ENCODE results near the gene IDUA. TPM values are rescaled to one million over a fixed set of nuclear protein-coding genes. Genes with fewer than 3 reads are reported as not detected.

IDUA gene
- total and polyA plus RNA-seq, 2 of the 4 experiments (the other 2 are of a cell fraction) = 0.72 to 12.5 TPM

GRCh38 chr4:1010395-1011021, 23.7 kb downstream of the IDUA start:
- Histone ChIP-seq H3K9me1 (ENCODE audit: insufficient read depth, low read length) (peaks cover 4% of the 10 kb centered on the region; the same call in 1 of the 2 replicates), H3K23ac (ENCODE audit: low read depth, low read length) (no peak overlapping the region), H2BK20ac (ENCODE audit: low read depth, low read length) (no peak overlapping the region), H3K4me2 (ENCODE audit: low read depth, low read length) (peak overlapping the region; percentile 99), H4K8ac (ENCODE audit: low read depth in 2 of 2, low read length in 2 of 2) (no peak overlapping the region), H3K4me1 (ENCODE audit: control insufficient read depth, insufficient read depth, low read length) (peaks cover 13% of the 10 kb centered on the region), H3K9me3 (ENCODE audit: control insufficient read depth, insufficient read depth, low read length) (peaks cover 3% of the 10 kb centered on the region), H2BK120ac (ENCODE audit: low read depth, low read length) (no peak overlapping the region), H4K91ac (ENCODE audit: insufficient read depth, low read depth, low read length) (no peak overlapping the region), H2BK5ac (ENCODE audit: low read depth, low read length, poor library complexity, severe bottlenecking) (no peak overlapping the region), H3K4ac (ENCODE audit: low read depth, low read length) (no peak overlapping the region), H2AK5ac (ENCODE audit: low read depth, low read length) (peak overlapping the region; percentile 78; the same call in 1 of the 2 replicates), H3K79me1 (ENCODE audit: low read depth in 1 of 2, low read length in 2 of 2) (peaks cover 0 to 4% of the 10 kb centered on the region in 2 experiments; a peak in 1 of 4 replicates), H2BK15ac (ENCODE audit: low read depth, low read length) (no peak overlapping the region), H2AFZ (replicated peaks; ENCODE audit: low read length, poor library complexity) (peak overlapping the region; percentile 92), H3K36me3 (ENCODE audit: control insufficient read depth, insufficient read depth, low read length) (peaks cover 5% of the 10 kb centered on the region; the same call in 1 of the 2 replicates), H3K4me3 (ENCODE audit: insufficient read depth, low read depth, low read length) (peak overlapping the region; percentile 42), H3K27me3 (ENCODE audit: control insufficient read depth, insufficient read depth, low read length) (peaks cover 23% of the 10 kb centered on the region), H4K5ac (ENCODE audit: low read depth, low read length) (no peak overlapping the region), H2AK9ac (replicated peaks; ENCODE audit: low read depth, low read length, poor library complexity) (peak overlapping the region; percentile 91), H4K20me1 (ENCODE audit: insufficient read depth, low read length) (peaks cover 20% of the 10 kb centered on the region), H3K14ac (replicated peaks; ENCODE audit: low read depth, low read length) (0 out of 2 replicates have a peak overlapping the region, but pooled peaks have one; percentile 60), H3K27ac (ENCODE audit: insufficient read depth, low read length) (no peak overlapping the region), H3K9ac (ENCODE audit: low read depth, low read length) (no peak overlapping the region), H3K18ac (ENCODE audit: low read depth, low read length) (no peak overlapping the region), H3K56ac (ENCODE audit: extremely low read depth, insufficient read depth, low read length) (no peak overlapping the region; the same call in 1 of the 2 replicates)
- ATAC-seq (ENCODE audit: low read depth) (peak; percentile 16), DNase-seq (peak; percentile 68)
- POLR2A ChIA-PET (ENCODE audit: unreplicated experiment) = no interaction called here
- in situ Hi-C loops (cut with MboI; ENCODE audit: low sequenced_read_pairs) = no loop called here
- intact Hi-C loops (cut with micrococcal nuclease) = loop anchor here (5.0 kb wide), 2 partner anchors 122 to 337 kb away; partner anchors contain the start of gene UVSSA
- WGBS, 2 experiments (ENCODE audit: extremely low coverage in 2 of 2, insufficient read length in 1 of 2) = 4% methylated on average over 28 of the region's 36 CpGs; no CpG with 5 or more reads in 1 of the 2 experiments
- TF ChIP-seq POLR2A (IDR thresholded peaks at IDR 0.05; ENCODE audit: low read depth, low read length) (no peak), BHLHE40 (IDR thresholded peaks at IDR 0.05; ENCODE audit: low read depth, low read length) (0 out of 2 replicates have a peak, but pooled peaks have one; percentile 30), CEBPB (IDR thresholded peaks at IDR 0.05; ENCODE audit: low read depth, low read length) (peak; percentile 90)
- dilution Hi-C loops (cut with HindIII; ENCODE audit: low sequenced_read_pairs, unreplicated experiment) = no loop called here
- CTCF ChIA-PET = no interaction called here
- BruUV-seq (replicated peaks) = no TSS peak
